Measurements from ENCODE around the gene PCSK1N.
"Not testable (repeated sequence)": the region's sequence is repeated elsewhere in the genome, so short reads cannot be mapped to it uniquely, and the experiment has no call there.

Gene PCSK1N

GRCh38 chrX:48824066-48824465 is 11.3 kb downstream of the PCSK1N start:
- Histone ChIP-seq H3K4me3 (ENCODE audit: insufficient read depth, low read depth, low read length, poor library complexity, severe bottlenecking) (no peak overlapping the region), H3K27me3 (replicated peaks; ENCODE audit: control insufficient read depth, insufficient read depth, low read length, poor library complexity, severe bottlenecking) (no peaks in the 10 kb centered on the region), H3K9me3 (ENCODE audit: control insufficient read depth, low read length) (no peaks in the 10 kb centered on the region), H3K4me1 (ENCODE audit: control insufficient read depth, insufficient read depth, low read length, poor library complexity, severe bottlenecking) (no peaks in the 10 kb centered on the region), H3K27ac (ENCODE audit: insufficient read depth, low read length, poor library complexity, severe bottlenecking) (no peak overlapping the region), H3K36me3 (ENCODE audit: control insufficient read depth, insufficient read depth, low read length) (no peaks in the 10 kb centered on the region)
- no peak for DNase-seq

- Histone ChIP-seq H3K27me3 (replicated peaks; ENCODE audit: control insufficient read depth, insufficient read depth, low read length, poor library complexity, severe bottlenecking) (no peaks in the 10 kb centered on the region), H3K9me3 (ENCODE audit: control insufficient read depth, low read length) (no peaks in the 10 kb centered on the region), H3K4me3 (ENCODE audit: insufficient read depth, low read depth, low read length, poor library complexity, severe bottlenecking) (no peak overlapping the region), H3K27ac (ENCODE audit: insufficient read depth, low read length, poor library complexity, severe bottlenecking) (no peak overlapping the region), H3K4me1 (ENCODE audit: control insufficient read depth, insufficient read depth, low read length, poor library complexity, severe bottlenecking) (no peaks in the 10 kb centered on the region), H3K36me3 (ENCODE audit: control insufficient read depth, insufficient read depth, low read length) (no peaks in the 10 kb centered on the region)
- no peak for DNase-seq
Measured at GRCh38 chrX:48823053-48823452, 12.4 kb downstream of the PCSK1N start.

DNA sequence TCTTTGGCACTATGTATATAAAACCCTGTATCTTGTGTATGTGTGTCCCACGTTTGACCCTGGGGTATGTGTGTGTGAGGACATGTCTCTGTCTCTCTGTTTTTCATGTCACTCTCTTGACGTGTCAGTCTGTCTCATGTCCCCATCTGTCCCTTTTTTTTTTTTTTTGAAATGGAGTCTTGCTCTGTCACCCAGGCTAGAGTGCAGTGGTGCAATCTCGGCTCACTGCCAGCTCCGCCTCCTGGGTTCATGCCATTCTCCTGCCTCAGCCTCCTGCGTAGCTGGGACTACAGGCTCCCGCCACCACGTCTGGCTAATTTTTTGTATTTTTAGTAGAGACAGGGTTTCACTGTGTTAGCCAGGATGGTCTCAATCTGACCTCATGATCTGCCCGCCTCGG is 16.0 kb downstream of the PCSK1N start:
- not testable (repeated sequence) for H3K9me3 ChIP-seq (ENCODE audit: control insufficient read depth, low read length); H3K4me3 ChIP-seq (ENCODE audit: insufficient read depth, low read depth, low read length, poor library complexity, severe bottlenecking); H3K36me3 ChIP-seq (ENCODE audit: control insufficient read depth, insufficient read depth, low read length); H3K4me1 ChIP-seq (ENCODE audit: control insufficient read depth, insufficient read depth, low read length, poor library complexity, severe bottlenecking); H3K27me3 ChIP-seq (replicated peaks; ENCODE audit: control insufficient read depth, insufficient read depth, low read length, poor library complexity, severe bottlenecking); DNase-seq; H3K27ac ChIP-seq (ENCODE audit: insufficient read depth, low read length, poor library complexity, severe bottlenecking)

DNA sequence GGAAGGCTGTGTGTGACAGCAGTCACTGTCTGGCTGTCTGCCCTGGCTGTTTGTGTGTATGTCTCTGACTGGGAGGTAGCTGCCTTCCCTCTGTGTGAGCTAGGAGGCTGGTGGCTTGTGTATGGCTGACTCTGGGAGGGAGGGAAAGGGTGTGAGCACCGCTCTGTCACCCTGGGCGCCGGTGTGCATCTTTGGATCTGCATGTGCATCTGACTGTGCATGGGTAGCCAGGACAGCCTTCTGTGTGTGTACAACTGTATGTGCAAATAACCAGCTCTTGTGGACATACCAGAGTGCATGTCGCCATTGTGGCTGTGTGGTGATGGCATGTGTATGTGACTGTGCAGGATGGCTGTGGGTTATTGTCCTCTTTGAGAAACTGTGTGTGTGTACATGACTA is 16.5 kb downstream of the PCSK1N start:
- H3K4me3 ChIP-seq (ENCODE audit: insufficient read depth, low read depth, low read length, poor library complexity, severe bottlenecking), result no peak overlapping the region
- no peaks in the 10 kb centered on the region for H3K4me1 ChIP-seq (ENCODE audit: control insufficient read depth, insufficient read depth, low read length, poor library complexity, severe bottlenecking)
- no peaks in the 10 kb centered on the region for H3K9me3 ChIP-seq (ENCODE audit: control insufficient read depth, low read length)
- no peak for DNase-seq
- H3K27me3 ChIP-seq (replicated peaks; ENCODE audit: control insufficient read depth, insufficient read depth, low read length, poor library complexity, severe bottlenecking), result no peaks in the 10 kb centered on the region
- H3K27ac ChIP-seq (ENCODE audit: insufficient read depth, low read length, poor library complexity, severe bottlenecking), result no peak overlapping the region
- no peaks in the 10 kb centered on the region for H3K36me3 ChIP-seq (ENCODE audit: control insufficient read depth, insufficient read depth, low read length)

DNA sequence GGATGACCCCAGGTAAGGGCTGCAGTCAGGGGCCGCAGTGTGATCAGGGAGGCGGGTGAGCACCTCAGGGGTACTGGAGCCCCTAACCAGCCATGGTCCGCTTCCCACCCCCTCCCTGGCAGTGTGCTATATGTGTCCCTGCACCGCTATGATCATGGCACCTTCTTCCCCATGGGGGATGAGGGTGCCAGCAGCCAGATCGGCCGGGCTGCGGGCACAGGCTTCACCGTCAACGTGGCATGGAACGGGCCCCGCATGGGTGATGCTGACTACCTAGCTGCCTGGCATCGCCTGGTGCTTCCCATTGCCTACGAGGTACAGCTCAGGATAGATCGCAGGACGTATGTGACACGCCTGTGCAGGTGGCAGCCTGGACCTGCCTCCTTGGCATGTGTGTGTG is 17.3 kb downstream of the PCSK1N start:
- Histone ChIP-seq H3K36me3 (ENCODE audit: control insufficient read depth, insufficient read depth, low read length) (no peaks in the 10 kb centered on the region), H3K27ac (ENCODE audit: insufficient read depth, low read length, poor library complexity, severe bottlenecking) (no peak overlapping the region), H3K9me3 (ENCODE audit: control insufficient read depth, low read length) (no peaks in the 10 kb centered on the region), H3K4me3 (ENCODE audit: insufficient read depth, low read depth, low read length, poor library complexity, severe bottlenecking) (no peak overlapping the region), H3K27me3 (replicated peaks; ENCODE audit: control insufficient read depth, insufficient read depth, low read length, poor library complexity, severe bottlenecking) (no peaks in the 10 kb centered on the region), H3K4me1 (ENCODE audit: control insufficient read depth, insufficient read depth, low read length, poor library complexity, severe bottlenecking) (no peaks in the 10 kb centered on the region)
- no peak for DNase-seq

GRCh38 chrX:48816014-48816810 is 19.2 kb downstream of the PCSK1N start:
- no peak for DNase-seq
- Histone ChIP-seq H3K4me1 (ENCODE audit: control insufficient read depth, insufficient read depth, low read length, poor library complexity, severe bottlenecking) (no peaks in the 10 kb centered on the region), H3K9me3 (ENCODE audit: control insufficient read depth, low read length) (no peaks in the 10 kb centered on the region), H3K4me3 (ENCODE audit: insufficient read depth, low read depth, low read length, poor library complexity, severe bottlenecking) (no peak overlapping the region), H3K27me3 (replicated peaks; ENCODE audit: control insufficient read depth, insufficient read depth, low read length, poor library complexity, severe bottlenecking) (no peaks in the 10 kb centered on the region), H3K36me3 (ENCODE audit: control insufficient read depth, insufficient read depth, low read length) (no peaks in the 10 kb centered on the region), H3K27ac (ENCODE audit: insufficient read depth, low read length, poor library complexity, severe bottlenecking) (no peak overlapping the region)

- Histone ChIP-seq H3K9me3 (ENCODE audit: control insufficient read depth, low read length) (no peaks in the 10 kb centered on the region), H3K4me1 (ENCODE audit: control insufficient read depth, insufficient read depth, low read length, poor library complexity, severe bottlenecking) (no peaks in the 10 kb centered on the region), H3K4me3 (ENCODE audit: insufficient read depth, low read depth, low read length, poor library complexity, severe bottlenecking) (no peak overlapping the region), H3K27ac (ENCODE audit: insufficient read depth, low read length, poor library complexity, severe bottlenecking) (no peak overlapping the region), H3K27me3 (replicated peaks; ENCODE audit: control insufficient read depth, insufficient read depth, low read length, poor library complexity, severe bottlenecking) (no peaks in the 10 kb centered on the region), H3K36me3 (ENCODE audit: control insufficient read depth, insufficient read depth, low read length) (no peaks in the 10 kb centered on the region)
- no peak for DNase-seq
Measured at GRCh38 chrX:48815266-48815665, 20.1 kb downstream of the PCSK1N start.

- Histone ChIP-seq H3K27me3 (replicated peaks; ENCODE audit: control insufficient read depth, insufficient read depth, low read length, poor library complexity, severe bottlenecking) (no peaks in the 10 kb centered on the region), H3K4me1 (ENCODE audit: control insufficient read depth, insufficient read depth, low read length, poor library complexity, severe bottlenecking) (no peaks in the 10 kb centered on the region), H3K36me3 (ENCODE audit: control insufficient read depth, insufficient read depth, low read length) (no peaks in the 10 kb centered on the region), H3K27ac (ENCODE audit: insufficient read depth, low read length, poor library complexity, severe bottlenecking) (no peak overlapping the region), H3K4me3 (ENCODE audit: insufficient read depth, low read depth, low read length, poor library complexity, severe bottlenecking) (no peak overlapping the region), H3K9me3 (ENCODE audit: control insufficient read depth, low read length) (no peaks in the 10 kb centered on the region)
- DNase-seq, result no peak
Measured at GRCh38 chrX:48814722-48815121, 20.7 kb downstream of the PCSK1N start.

GRCh38 chrX:48813644-48814043 is 21.8 kb downstream of the PCSK1N start:
- Histone ChIP-seq H3K9me3 (ENCODE audit: control insufficient read depth, low read length) (no peaks in the 10 kb centered on the region), H3K4me3 (ENCODE audit: insufficient read depth, low read depth, low read length, poor library complexity, severe bottlenecking) (no peak overlapping the region), H3K27ac (ENCODE audit: insufficient read depth, low read length, poor library complexity, severe bottlenecking) (no peak overlapping the region), H3K27me3 (replicated peaks; ENCODE audit: control insufficient read depth, insufficient read depth, low read length, poor library complexity, severe bottlenecking) (no peaks in the 10 kb centered on the region), H3K4me1 (ENCODE audit: control insufficient read depth, insufficient read depth, low read length, poor library complexity, severe bottlenecking) (no peaks in the 10 kb centered on the region), H3K36me3 (ENCODE audit: control insufficient read depth, insufficient read depth, low read length) (no peaks in the 10 kb centered on the region)
- no peak for DNase-seq

GRCh38 chrX:48806081-48806480 is 29.3 kb downstream of the PCSK1N start:
- Histone ChIP-seq H3K27me3 (replicated peaks; ENCODE audit: control insufficient read depth, insufficient read depth, low read length, poor library complexity, severe bottlenecking) (no peaks in the 10 kb centered on the region), H3K9me3 (ENCODE audit: control insufficient read depth, low read length) (no peaks in the 10 kb centered on the region), H3K4me3 (ENCODE audit: insufficient read depth, low read depth, low read length, poor library complexity, severe bottlenecking) (no peak overlapping the region), H3K27ac (ENCODE audit: insufficient read depth, low read length, poor library complexity, severe bottlenecking) (no peak overlapping the region), H3K4me1 (ENCODE audit: control insufficient read depth, insufficient read depth, low read length, poor library complexity, severe bottlenecking) (no peaks in the 10 kb centered on the region), H3K36me3 (ENCODE audit: control insufficient read depth, insufficient read depth, low read length) (no peaks in the 10 kb centered on the region)
- no peak for DNase-seq

Data from effector memory CD4-positive, alpha-beta T cell (primary cell).